ENCODE measurements around the gene GHRHR. TPM values are rescaled to one million over a fixed set of nuclear protein-coding genes. Genes with fewer than 3 reads are reported as not detected.

Gene GHRHR
- polyA plus RNA-seq, 3 donors = not detected

- DNase-seq = no peak
- Histone ChIP-seq H3K4me3 (replicated peaks in 1 of 3; ENCODE audit: low read depth in 2 of 3, low read length in 3 of 3) (peak overlapping the region in 1 of 3 experiments; percentile 47), H3K36me3 (replicated peaks in 1 of 2; ENCODE audit: control insufficient read depth in 1 of 2, insufficient read depth in 2 of 2, low read length in 2 of 2) (no peaks in the 10 kb centered on the region), H4K20me1 (ENCODE audit: insufficient read depth, low read length) (no peaks in the 10 kb centered on the region), H3K4me2 (replicated peaks; ENCODE audit: extremely low read depth, low read length, poor library complexity, severe bottlenecking) (no peak overlapping the region), H3K79me2 (ENCODE audit: insufficient read depth, low read length) (no peaks in the 10 kb centered on the region), H3K27ac (ENCODE audit: low read depth in 1 of 2, low read length in 2 of 2) (peak overlapping the region; percentile 58 to 69), H3K27me3 (ENCODE audit: control insufficient read depth in 2 of 2, insufficient read depth in 2 of 2, low read length in 2 of 2) (no peaks in the 10 kb centered on the region), H3K9ac (ENCODE audit: insufficient read depth, low read length, poor library complexity, severe bottlenecking) (no peak overlapping the region), H2AFZ (ENCODE audit: insufficient read depth, low read depth, low read length, poor library complexity, severe bottlenecking) (no peak overlapping the region), H3K4me1 (ENCODE audit: control insufficient read depth in 1 of 2, insufficient read depth in 2 of 2, low read length in 2 of 2) (peaks cover 27 to 30% of the 10 kb centered on the region in 2 donors), H3K9me3 (replicated peaks in 1 of 2; ENCODE audit: control insufficient read depth in 1 of 2, insufficient read depth in 1 of 2, low read length in 2 of 2) (no peaks in the 10 kb centered on the region)
- peak overlapping the region in 1 of 2 donors; percentile 30 for H3K4me3 Mint-ChIP-seq
- peak overlapping the region in 1 of 7 donors; percentile 18 for H3K27ac Mint-ChIP-seq
- 97% methylated on average over 5 of the region's 5 CpGs for WGBS (ENCODE audit: insufficient coverage)
- H3K9me3 Mint-ChIP-seq = peaks cover 0 to 11% (median 5%) of the 10 kb centered on the region in 7 donors
- no peak for TF ChIP-seq CTCF (IDR thresholded peaks at IDR 0.05)
- peaks cover 33% of the 10 kb centered on the region for H3K4me1 Mint-ChIP-seq
- H3K27me3 Mint-ChIP-seq (ENCODE audit: low read depth in 3 of 3) = peaks cover 2 to 6% (median 2%) of the 10 kb centered on the region in 3 donors
- no peaks in the 10 kb centered on the region for H3K36me3 Mint-ChIP-seq
- intact Hi-C loops (cut with micrococcal nuclease) = no loop called here
Observed at GRCh38 chr7:31000779-31001178, 37.0 kb downstream of the GHRHR start.

GRCh38 chr7:31002256-31002655 is 38.5 kb downstream of the GHRHR start:
- no peaks in the 10 kb centered on the region for H3K36me3 ChIP-seq (replicated peaks in 1 of 2; ENCODE audit: control insufficient read depth in 1 of 2, insufficient read depth in 2 of 2, low read length in 2 of 2)
- H3K9me3 ChIP-seq (replicated peaks in 1 of 2; ENCODE audit: control insufficient read depth in 1 of 2, insufficient read depth in 1 of 2, low read length in 2 of 2) = no peaks in the 10 kb centered on the region
- peaks cover 18% of the 10 kb centered on the region in 2 donors for H3K4me1 ChIP-seq (ENCODE audit: control insufficient read depth in 1 of 2, insufficient read depth in 2 of 2, low read length in 2 of 2)
- no peak overlapping the region for H3K4me3 ChIP-seq (replicated peaks in 1 of 3; ENCODE audit: low read depth in 2 of 3, low read length in 3 of 3)
- H3K36me3 Mint-ChIP-seq = no peaks in the 10 kb centered on the region
- no peaks in the 10 kb centered on the region for H3K79me2 ChIP-seq (ENCODE audit: insufficient read depth, low read length)
- H3K4me3 Mint-ChIP-seq = no peak overlapping the region
- no peaks in the 10 kb centered on the region for H3K27me3 ChIP-seq (ENCODE audit: control insufficient read depth in 2 of 2, insufficient read depth in 2 of 2, low read length in 2 of 2)
- TF ChIP-seq CTCF (IDR thresholded peaks at IDR 0.05) = no peak
- peaks cover 22% of the 10 kb centered on the region for H3K4me1 Mint-ChIP-seq
- no peak overlapping the region for H3K9ac ChIP-seq (ENCODE audit: insufficient read depth, low read length, poor library complexity, severe bottlenecking)
- H3K27ac Mint-ChIP-seq = peak overlapping the region in 1 of 7 donors; percentile 9
- no peak for DNase-seq
- peaks cover 0 to 11% (median 5%) of the 10 kb centered on the region in 7 donors for H3K9me3 Mint-ChIP-seq
- no peak overlapping the region for H3K27ac ChIP-seq (ENCODE audit: low read depth in 1 of 2, low read length in 2 of 2)
- no peaks in the 10 kb centered on the region for H4K20me1 ChIP-seq (ENCODE audit: insufficient read depth, low read length)
- no peak overlapping the region for H3K4me2 ChIP-seq (replicated peaks; ENCODE audit: extremely low read depth, low read length, poor library complexity, severe bottlenecking)
- H2AFZ ChIP-seq (ENCODE audit: insufficient read depth, low read depth, low read length, poor library complexity, severe bottlenecking) = no peak overlapping the region
- H3K27me3 Mint-ChIP-seq (ENCODE audit: low read depth in 3 of 3) = peaks cover 4 to 14% (median 8%) of the 10 kb centered on the region in 3 donors
- intact Hi-C loops (cut with micrococcal nuclease) = no loop called here
- WGBS (ENCODE audit: insufficient coverage) = 73% methylated on average over 4 of the region's 6 CpGs

Measured in CD14-positive monocyte (primary cell).